ENCODE measurements around the gene NFIX.

DNA sequence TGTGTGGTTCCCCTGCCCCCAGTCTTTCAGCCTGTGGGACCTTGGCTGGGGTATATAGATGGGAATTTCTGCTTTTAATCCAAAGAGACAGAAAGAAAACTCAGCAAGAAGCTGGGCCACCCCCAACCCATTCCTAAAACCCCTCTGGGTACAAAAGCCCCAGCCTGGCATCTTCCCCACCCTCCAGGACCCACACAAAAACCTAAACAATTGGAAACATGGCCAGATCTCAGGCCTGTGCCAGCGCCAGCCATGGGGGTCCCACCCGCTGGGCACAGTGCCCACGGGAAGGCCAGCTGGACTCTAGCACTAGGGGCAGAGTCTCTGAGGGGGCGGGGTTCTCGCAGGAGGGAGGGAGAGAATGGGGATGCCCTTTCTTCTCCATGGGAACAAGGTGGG lies 98.8 kb downstream of the NFIX start:
- TF ChIP-seq, protein P1, sequence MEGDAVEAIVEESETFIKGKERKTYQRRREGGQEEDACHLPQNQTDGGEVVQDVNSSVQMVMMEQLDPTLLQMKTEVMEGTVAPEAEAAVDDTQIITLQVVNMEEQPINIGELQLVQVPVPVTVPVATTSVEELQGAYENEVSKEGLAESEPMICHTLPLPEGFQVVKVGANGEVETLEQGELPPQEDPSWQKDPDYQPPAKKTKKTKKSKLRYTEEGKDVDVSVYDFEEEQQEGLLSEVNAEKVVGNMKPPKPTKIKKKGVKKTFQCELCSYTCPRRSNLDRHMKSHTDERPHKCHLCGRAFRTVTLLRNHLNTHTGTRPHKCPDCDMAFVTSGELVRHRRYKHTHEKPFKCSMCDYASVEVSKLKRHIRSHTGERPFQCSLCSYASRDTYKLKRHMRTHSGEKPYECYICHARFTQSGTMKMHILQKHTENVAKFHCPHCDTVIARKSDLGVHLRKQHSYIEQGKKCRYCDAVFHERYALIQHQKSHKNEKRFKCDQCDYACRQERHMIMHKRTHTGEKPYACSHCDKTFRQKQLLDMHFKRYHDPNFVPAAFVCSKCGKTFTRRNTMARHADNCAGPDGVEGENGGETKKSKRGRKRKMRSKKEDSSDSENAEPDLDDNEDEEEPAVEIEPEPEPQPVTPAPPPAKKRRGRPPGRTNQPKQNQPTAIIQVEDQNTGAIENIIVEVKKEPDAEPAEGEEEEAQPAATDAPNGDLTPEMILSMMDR (IDR thresholded peaks at IDR 0.05): peak in 1 of 4 donors; percentile 0
- no peak for TF ChIP-seq POLR2A (IDR thresholded peaks at IDR 0.05)
